Gastroesophageal sphincter (tissue), 4 donors: ENCODE measurements around the gene QSOX1. TPM values are rescaled to one million over a fixed set of nuclear protein-coding genes. Genes with fewer than 3 reads are reported as not detected.

Experiments
- ATAC-seq: fragments of 150-250 bp; one replicate; pipeline ENCODE4 v1.9.1; 2016; ENCODE audit warnings: mild to moderate bottlenecking, moderate library complexity
- H3K27ac ChIP-seq, 4 donors: fragments of 200-600 bp; sonication (generic) in 3 of 4; 1 replicate in 3 of 4; 2 replicates in 1 of 4; pipeline ENCODE4 v1.5.1; 2016 to 2019
- H3K27me3 ChIP-seq: fragments of 200-600 bp; sonication (generic); one replicate; pipeline ENCODE4 v1.5.1; 2019
- H3K36me3 ChIP-seq, 2 donors: fragments of 200-600 bp; sonication (generic); one replicate each; pipeline ENCODE4 v1.5.1; 2019; ENCODE audit warnings: control low read depth in 1 of 2
- H3K4me1 ChIP-seq, 3 donors: fragments of 200-600 bp; sonication (generic); 1 replicate in 2 of 3; 2 replicates in 1 of 3; pipeline ENCODE4 v1.5.1; 2016 to 2019; ENCODE audit warnings: control low read depth in 2 of 3
- H3K4me3 ChIP-seq, 2 donors: fragments of 200-600 bp; sonication (generic); one replicate each; pipeline ENCODE4 v1.5.1; 2019; ENCODE audit warnings: mild to moderate bottlenecking in 1 of 2, moderate library complexity in 1 of 2
- H3K9me3 ChIP-seq, 3 donors: fragments of 200-600 bp; sonication (generic); one replicate each; pipeline ENCODE4 v1.5.1; 2017 to 2019; ENCODE audit warnings: control low read depth in 2 of 3
- EP300 ChIP-seq: sonication (generic); formaldehyde crosslinking; IDR thresholded peaks from one replicate; pipeline ENCODE4 v1.6.1; 2017; ENCODE audit warnings: antibody characterized with exemption, mild to moderate bottlenecking
- POLR2A ChIP-seq, 2 donors: fragments of 450-650 bp; IDR thresholded peaks; one replicate each; pipeline ENCODE4 v1.6.1; 2017; ENCODE audit warnings: antibody characterized with exemption in 2 of 2, mild to moderate bottlenecking in 2 of 2, moderate library complexity in 1 of 2
- POLR2AphosphoS5 ChIP-seq: sonication (generic); formaldehyde crosslinking; IDR thresholded peaks from one replicate; pipeline ENCODE4 v1.6.1; 2017; ENCODE audit warnings: antibody characterized with exemption
- WGBS, 2 donors: methylation state at CpG; one replicate each; pipeline ENCODE4 v1.1.5; 2018; ENCODE audit warnings: low coverage in 1 of 2; 5-methylcytosine and 5-hydroxymethylcytosine counted together
- total RNA-seq, 4 donors: library from RNA; depleted of rRNA; stranded (reverse); fragments of >200 nt; gene quantifications; one replicate each; pipeline ENCODE4 v1.1.0, GENCODE V29; 2016
- TF ChIP-seq, protein P1 (sequence below), 4 experiments: fragments of 200-600 bp in 2 of 4; fragments of 450-650 bp in 2 of 4; sonication (generic) in 1 of 4; IDR thresholded peaks; one replicate each; pipeline ENCODE4 v1.5.1; 2017 to 2019; ENCODE audit warnings: antibody characterized with exemption in 4 of 4, mild to moderate bottlenecking in 2 of 4, moderate library complexity in 2 of 4

QSOX1 gene
- total RNA-seq, 4 donors from 2014 or later: 71.5 to 132 (median 106) TPM

DNA sequence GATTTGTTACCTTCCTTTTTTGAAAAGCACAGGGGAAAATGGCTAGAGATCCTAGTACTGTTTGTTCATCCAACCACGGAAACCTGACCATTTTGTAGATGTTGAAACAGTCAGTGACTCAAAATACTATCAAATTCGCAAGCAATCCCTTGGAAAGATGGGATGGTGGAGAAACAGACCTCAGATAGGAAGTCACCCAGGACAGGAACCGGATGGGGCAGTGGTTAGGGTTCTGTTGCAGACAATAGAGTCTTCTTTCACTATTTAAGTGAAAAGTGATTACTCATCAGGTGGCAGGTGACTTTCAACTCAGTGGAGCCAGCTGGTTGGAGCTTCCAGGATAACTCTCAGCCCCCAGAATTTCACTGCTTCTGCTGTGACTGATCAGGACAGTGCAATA, 92.4 kb downstream of the QSOX1 start:
- Histone ChIP-seq H3K4me3 (no peak overlapping the region), H3K9me3 (no peaks in the 10 kb centered on the region), H3K36me3 (no peaks in the 10 kb centered on the region), H3K27ac (no peak overlapping the region), H3K4me1 (no peaks in the 10 kb centered on the region), H3K27me3 (peaks cover 59% of the 10 kb centered on the region)
- TF ChIP-seq, protein P1, sequence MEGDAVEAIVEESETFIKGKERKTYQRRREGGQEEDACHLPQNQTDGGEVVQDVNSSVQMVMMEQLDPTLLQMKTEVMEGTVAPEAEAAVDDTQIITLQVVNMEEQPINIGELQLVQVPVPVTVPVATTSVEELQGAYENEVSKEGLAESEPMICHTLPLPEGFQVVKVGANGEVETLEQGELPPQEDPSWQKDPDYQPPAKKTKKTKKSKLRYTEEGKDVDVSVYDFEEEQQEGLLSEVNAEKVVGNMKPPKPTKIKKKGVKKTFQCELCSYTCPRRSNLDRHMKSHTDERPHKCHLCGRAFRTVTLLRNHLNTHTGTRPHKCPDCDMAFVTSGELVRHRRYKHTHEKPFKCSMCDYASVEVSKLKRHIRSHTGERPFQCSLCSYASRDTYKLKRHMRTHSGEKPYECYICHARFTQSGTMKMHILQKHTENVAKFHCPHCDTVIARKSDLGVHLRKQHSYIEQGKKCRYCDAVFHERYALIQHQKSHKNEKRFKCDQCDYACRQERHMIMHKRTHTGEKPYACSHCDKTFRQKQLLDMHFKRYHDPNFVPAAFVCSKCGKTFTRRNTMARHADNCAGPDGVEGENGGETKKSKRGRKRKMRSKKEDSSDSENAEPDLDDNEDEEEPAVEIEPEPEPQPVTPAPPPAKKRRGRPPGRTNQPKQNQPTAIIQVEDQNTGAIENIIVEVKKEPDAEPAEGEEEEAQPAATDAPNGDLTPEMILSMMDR (IDR thresholded peaks at IDR 0.05): no peak
- TF ChIP-seq POLR2A (IDR thresholded peaks at IDR 0.05): no peak
- no peak for TF ChIP-seq POLR2AphosphoS5
- no peak for TF ChIP-seq EP300
- ATAC-seq: no peak
- 71 to 80% methylated on average over 1 to 3 of the region's 3 CpGs for WGBS, 2 donors

GRCh38 chr1:180247580-180247979, 92.9 kb downstream of the QSOX1 start:
- peaks cover 59% of the 10 kb centered on the region for H3K27me3 ChIP-seq
- no peak for ATAC-seq
- no peaks in the 10 kb centered on the region for H3K9me3 ChIP-seq
- WGBS, 2 donors: 30 to 83% methylated on average over 1 of the region's 4 CpGs
- H3K4me3 ChIP-seq: no peak overlapping the region
- no peaks in the 10 kb centered on the region for H3K4me1 ChIP-seq
- no peak overlapping the region for H3K27ac ChIP-seq
- TF ChIP-seq, protein P1 (IDR thresholded peaks at IDR 0.05): no peak
- TF ChIP-seq EP300: no peak
- TF ChIP-seq POLR2A (IDR thresholded peaks at IDR 0.05): no peak
- TF ChIP-seq POLR2AphosphoS5: no peak
- H3K36me3 ChIP-seq: no peaks in the 10 kb centered on the region

DNA sequence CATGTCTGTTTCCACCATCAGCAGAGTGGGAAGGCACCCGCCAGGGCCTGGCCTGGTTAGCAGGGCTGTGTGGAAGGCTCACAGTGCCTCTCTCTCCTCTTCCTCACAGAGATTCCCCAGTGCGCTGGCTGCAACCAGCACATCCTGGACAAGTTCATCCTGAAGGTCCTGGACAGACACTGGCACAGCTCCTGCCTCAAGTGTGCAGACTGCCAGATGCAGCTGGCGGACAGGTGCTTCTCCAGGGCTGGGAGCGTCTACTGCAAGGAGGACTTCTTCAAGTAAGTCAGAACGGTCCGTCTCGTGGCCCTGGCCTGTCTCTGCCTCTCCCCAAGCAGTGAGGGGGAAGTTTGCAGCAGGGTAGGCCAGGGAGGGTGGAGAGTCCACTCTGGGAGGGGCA, 93.5 kb downstream of the QSOX1 start:
- no peaks in the 10 kb centered on the region for H3K9me3 ChIP-seq
- WGBS, 2 donors: no CpG with 5 or more reads among the region's 7 CpGs
- H3K27me3 ChIP-seq: peaks cover 59% of the 10 kb centered on the region
- H3K4me1 ChIP-seq: no peaks in the 10 kb centered on the region
- H3K27ac ChIP-seq: no peak overlapping the region
- TF ChIP-seq POLR2AphosphoS5 (no peak), POLR2A (IDR thresholded peaks at IDR 0.05) (no peak), EP300 (no peak)
- TF ChIP-seq, protein P1 (IDR thresholded peaks at IDR 0.05): no peak
- H3K36me3 ChIP-seq: no peaks in the 10 kb centered on the region
- no peak overlapping the region for H3K4me3 ChIP-seq
- no peak for ATAC-seq

- TF ChIP-seq POLR2A (IDR thresholded peaks at IDR 0.05): no peak
- no peak for TF ChIP-seq POLR2AphosphoS5
- no peak for TF ChIP-seq EP300
- TF ChIP-seq, protein P1 (IDR thresholded peaks at IDR 0.05): no peak
- Histone ChIP-seq H3K4me1 (no peaks in the 10 kb centered on the region), H3K9me3 (no peaks in the 10 kb centered on the region), H3K27me3 (peaks cover 60% of the 10 kb centered on the region), H3K27ac (no peak overlapping the region), H3K36me3 (no peaks in the 10 kb centered on the region), H3K4me3 (no peak overlapping the region)
- no peak for ATAC-seq
- 55 to 81% methylated on average over 7 to 8 of the region's 11 CpGs for WGBS, 2 donors
Measured at GRCh38 chr1:180248731-180249681, 94.3 kb downstream of the QSOX1 start.
